ENCODE results near the gene CDC45.

CDC45 gene

DNA sequence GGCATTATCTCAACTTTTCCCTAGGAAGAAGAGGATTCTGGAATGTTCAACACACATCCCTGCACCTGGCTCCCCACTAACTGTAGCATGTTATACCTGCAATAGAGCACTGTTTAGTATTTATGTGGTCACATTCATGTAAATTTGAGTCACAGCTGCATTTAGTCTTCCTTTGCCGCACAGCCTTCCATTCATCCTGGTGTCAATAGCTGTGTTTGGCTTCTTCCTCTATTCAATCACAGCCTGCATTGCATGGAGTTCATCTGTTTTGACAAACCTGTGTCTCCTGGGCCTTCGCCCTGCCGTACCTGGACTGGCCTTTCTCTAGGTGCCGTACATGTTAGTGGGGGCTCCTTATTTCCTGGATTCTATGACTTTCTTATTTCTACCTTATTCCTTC is 28.1 kb upstream of the CDC45 start:
- TF ChIP-seq MYC (IDR thresholded peaks at IDR 0.05; ENCODE audit: low read depth, low read length) (no peak), POLR2A (IDR thresholded peaks at IDR 0.05; ENCODE audit: extremely low read depth, insufficient read length) (no peak)
- TF ChIP-seq, protein P1, sequence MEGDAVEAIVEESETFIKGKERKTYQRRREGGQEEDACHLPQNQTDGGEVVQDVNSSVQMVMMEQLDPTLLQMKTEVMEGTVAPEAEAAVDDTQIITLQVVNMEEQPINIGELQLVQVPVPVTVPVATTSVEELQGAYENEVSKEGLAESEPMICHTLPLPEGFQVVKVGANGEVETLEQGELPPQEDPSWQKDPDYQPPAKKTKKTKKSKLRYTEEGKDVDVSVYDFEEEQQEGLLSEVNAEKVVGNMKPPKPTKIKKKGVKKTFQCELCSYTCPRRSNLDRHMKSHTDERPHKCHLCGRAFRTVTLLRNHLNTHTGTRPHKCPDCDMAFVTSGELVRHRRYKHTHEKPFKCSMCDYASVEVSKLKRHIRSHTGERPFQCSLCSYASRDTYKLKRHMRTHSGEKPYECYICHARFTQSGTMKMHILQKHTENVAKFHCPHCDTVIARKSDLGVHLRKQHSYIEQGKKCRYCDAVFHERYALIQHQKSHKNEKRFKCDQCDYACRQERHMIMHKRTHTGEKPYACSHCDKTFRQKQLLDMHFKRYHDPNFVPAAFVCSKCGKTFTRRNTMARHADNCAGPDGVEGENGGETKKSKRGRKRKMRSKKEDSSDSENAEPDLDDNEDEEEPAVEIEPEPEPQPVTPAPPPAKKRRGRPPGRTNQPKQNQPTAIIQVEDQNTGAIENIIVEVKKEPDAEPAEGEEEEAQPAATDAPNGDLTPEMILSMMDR (IDR thresholded peaks at IDR 0.05; ENCODE audit: low read depth, low read length) = no peak
- TF ChIP-seq, protein P2, sequence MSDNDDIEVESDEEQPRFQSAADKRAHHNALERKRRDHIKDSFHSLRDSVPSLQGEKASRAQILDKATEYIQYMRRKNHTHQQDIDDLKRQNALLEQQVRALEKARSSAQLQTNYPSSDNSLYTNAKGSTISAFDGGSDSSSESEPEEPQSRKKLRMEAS (IDR thresholded peaks at IDR 0.05; ENCODE audit: low read depth, low read length) = no peak
- no peak for DNase-seq (ENCODE audit: low read depth)
- H3K4me3 ChIP-seq (ENCODE audit: low read depth, low read length) = no peak overlapping the region

DNA sequence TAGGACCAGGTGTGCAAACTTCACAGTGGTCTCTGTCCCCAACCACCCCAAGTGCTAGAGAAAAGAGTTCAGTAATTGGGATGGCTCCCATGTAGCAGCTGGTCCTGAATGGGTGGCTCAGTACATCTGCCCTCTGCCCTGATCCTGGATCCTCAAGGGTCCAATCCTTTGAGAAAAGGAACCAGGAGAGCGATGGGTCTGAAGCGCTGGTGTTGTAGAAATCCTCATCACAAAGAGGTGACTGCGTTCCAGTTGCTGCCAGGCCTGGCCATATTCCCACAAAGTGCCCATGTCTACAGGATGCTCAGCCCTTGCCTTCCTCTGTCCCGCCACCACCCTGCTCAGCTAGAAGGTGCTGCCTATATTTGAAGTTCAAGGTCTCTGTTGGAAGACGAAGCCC is 26.0 kb upstream of the CDC45 start:
- TF ChIP-seq MYC (IDR thresholded peaks at IDR 0.05; ENCODE audit: low read depth, low read length) = no peak
- TF ChIP-seq, protein P1 (IDR thresholded peaks at IDR 0.05; ENCODE audit: low read depth, low read length) = no peak
- no peak for TF ChIP-seq POLR2A (IDR thresholded peaks at IDR 0.05; ENCODE audit: extremely low read depth, insufficient read length)
- TF ChIP-seq, protein P2 (IDR thresholded peaks at IDR 0.05; ENCODE audit: low read depth, low read length) = no peak
- DNase-seq (ENCODE audit: low read depth) = no peak
- H3K4me3 ChIP-seq (ENCODE audit: low read depth, low read length) = no peak overlapping the region

DNA sequence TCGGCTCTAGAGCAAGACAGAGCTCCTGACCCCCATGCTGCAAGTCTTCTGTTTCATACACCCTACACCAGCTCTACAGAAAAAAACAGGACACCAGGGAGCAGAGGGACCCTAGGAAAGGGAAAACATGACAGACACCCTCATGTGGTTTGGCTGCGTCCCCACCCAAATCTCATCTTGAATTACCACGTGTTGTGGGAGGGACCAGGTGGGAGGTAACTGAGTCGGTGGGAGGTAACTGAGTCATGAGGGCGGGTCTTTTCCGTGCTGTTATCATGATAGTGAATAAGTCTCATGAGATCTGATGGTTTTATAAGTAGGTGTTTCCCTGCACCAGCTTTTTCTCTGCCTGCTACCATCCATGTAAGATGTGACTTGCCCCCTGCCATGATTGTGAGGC is 25.6 kb upstream of the CDC45 start:
- H3K4me3 ChIP-seq (ENCODE audit: low read depth, low read length) = no peak overlapping the region
- TF ChIP-seq MYC (IDR thresholded peaks at IDR 0.05; ENCODE audit: low read depth, low read length) (no peak), POLR2A (IDR thresholded peaks at IDR 0.05; ENCODE audit: extremely low read depth, insufficient read length) (no peak)
- TF ChIP-seq, protein P1 (IDR thresholded peaks at IDR 0.05; ENCODE audit: low read depth, low read length) = no peak
- TF ChIP-seq, protein P2 (IDR thresholded peaks at IDR 0.05; ENCODE audit: low read depth, low read length) = no peak
- DNase-seq (ENCODE audit: low read depth) = no peak

DNA sequence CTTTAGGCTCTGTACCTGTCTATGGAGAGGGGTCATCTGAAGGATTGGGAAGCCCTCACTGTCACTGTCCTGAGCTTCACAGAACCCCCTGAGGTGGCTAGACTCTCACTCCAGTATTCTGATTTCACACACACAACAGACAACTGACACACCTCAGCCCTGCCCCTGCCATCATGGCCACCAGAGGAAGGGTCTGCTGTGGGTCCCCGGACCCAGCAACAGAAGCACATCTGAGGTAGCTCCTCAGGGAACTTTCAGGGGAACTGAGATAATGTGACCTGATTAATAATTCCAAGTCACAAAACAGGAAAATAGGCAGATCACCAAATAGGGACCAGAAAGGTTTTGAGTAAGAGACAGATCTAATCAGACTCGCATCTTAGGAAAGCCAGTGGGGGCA is 24.7 kb upstream of the CDC45 start:
- H3K4me3 ChIP-seq (ENCODE audit: low read depth, low read length) = no peak overlapping the region
- TF ChIP-seq POLR2A (IDR thresholded peaks at IDR 0.05; ENCODE audit: extremely low read depth, insufficient read length) = no peak
- TF ChIP-seq, protein P1 (IDR thresholded peaks at IDR 0.05; ENCODE audit: low read depth, low read length) = no peak
- TF ChIP-seq MYC (IDR thresholded peaks at IDR 0.05; ENCODE audit: low read depth, low read length) = no peak
- TF ChIP-seq, protein P2 (IDR thresholded peaks at IDR 0.05; ENCODE audit: low read depth, low read length) = no peak
- DNase-seq (ENCODE audit: low read depth) = no peak

DNA sequence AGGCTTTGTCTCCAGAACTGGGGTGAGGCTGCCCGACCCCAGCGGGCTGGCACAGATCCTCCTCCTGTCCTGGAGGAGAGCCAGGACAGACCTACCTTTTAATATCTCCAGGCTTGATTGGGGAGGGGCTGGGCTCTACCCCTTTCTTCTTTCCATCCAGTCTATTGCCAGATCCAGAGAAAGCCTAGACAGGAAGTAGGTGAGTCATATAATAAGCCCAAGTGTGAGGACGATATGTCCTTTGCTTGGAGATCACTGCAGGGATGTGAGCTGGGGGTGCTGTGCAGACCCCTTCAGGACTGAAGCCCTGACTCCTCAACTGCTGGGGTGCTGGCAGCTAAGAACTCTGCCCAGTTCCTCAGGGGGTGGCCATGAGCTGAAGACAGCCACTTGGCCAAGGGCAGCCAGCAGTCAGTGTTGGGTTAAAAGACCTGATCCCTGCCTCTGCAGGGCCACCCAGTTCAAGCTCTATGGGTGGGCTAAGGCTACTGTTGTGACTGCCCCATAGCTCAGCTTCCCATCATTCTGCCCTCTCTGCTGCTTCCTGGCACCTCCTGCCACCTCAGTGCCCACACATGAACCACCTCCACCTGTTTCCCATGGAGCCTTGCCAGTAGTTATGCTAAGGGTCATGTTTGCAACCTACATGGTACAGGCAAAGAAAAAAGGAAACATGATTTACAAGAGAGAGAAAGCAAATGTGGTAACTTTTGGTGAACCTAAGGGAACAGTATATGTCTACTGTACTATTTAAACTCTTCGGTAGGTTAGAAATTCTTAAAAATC is 23.9 kb upstream of the CDC45 start:
- DNase-seq (ENCODE audit: low read depth) = no peak
- no peak overlapping the region for H3K4me3 ChIP-seq (ENCODE audit: low read depth, low read length)
- TF ChIP-seq, protein P2 (IDR thresholded peaks at IDR 0.05; ENCODE audit: low read depth, low read length) = no peak

DNA sequence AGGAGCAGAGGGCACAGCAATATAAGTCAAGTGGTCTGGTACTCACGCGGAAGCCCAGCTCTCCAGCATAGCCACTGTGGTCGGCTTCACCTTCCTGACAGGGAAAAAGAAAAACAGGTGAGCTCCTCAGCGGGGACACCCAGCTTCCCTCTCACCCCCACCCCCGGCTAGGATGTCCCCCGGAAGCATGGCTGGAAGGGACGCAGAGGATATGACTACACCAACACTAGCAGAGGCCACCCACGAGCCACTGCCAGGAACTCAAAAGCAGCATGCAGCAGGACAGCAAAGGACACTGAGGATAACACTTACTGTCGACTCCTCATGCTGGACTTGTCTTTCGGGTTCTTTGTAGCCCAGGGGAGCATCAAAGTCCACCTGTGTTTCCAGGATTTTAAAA is 23.2 kb upstream of the CDC45 start:
- no peak for DNase-seq (ENCODE audit: low read depth)
- TF ChIP-seq, protein P2 (IDR thresholded peaks at IDR 0.05; ENCODE audit: low read depth, low read length) = no peak
- TF ChIP-seq MYC (IDR thresholded peaks at IDR 0.05; ENCODE audit: low read depth, low read length) = no peak
- no peak for TF ChIP-seq POLR2A (IDR thresholded peaks at IDR 0.05; ENCODE audit: extremely low read depth, insufficient read length)
- TF ChIP-seq, protein P1 (IDR thresholded peaks at IDR 0.05; ENCODE audit: low read depth, low read length) = no peak
- H3K4me3 ChIP-seq (ENCODE audit: low read depth, low read length) = no peak overlapping the region

All from NB4 (cell line).